Ishikawa (cell line): ENCODE data around the gene ST6GALNAC6.

ENCODE experiments used
- CEBPB ChIP-seq: IDR thresholded peaks from 2 replicates; pipeline ENCODE4 v1.6.1; 2012
- EGR1 ChIP-seq: IDR thresholded peaks from 2 replicates; pipeline ENCODE4 v1.6.1; 2012
- EP300 ChIP-seq: IDR thresholded peaks from 2 replicates; pipeline ENCODE4 v1.6.1; 2012; ENCODE audit warnings: borderline replicate concordance
- FOXM1 ChIP-seq: IDR thresholded peaks from 2 replicates; pipeline ENCODE4 v1.6.1; 2012; ENCODE audit warnings: low read depth, borderline replicate concordance
- RAD21 ChIP-seq: IDR thresholded peaks from 2 replicates; pipeline ENCODE4 v1.6.1; 2012; ENCODE audit warnings: low read depth
- TAF1 ChIP-seq: IDR thresholded peaks from 2 replicates; pipeline ENCODE4 v1.6.1; 2012; ENCODE audit warnings: low read depth, mild to moderate bottlenecking
- TCF12 ChIP-seq: IDR thresholded peaks from 2 replicates; pipeline ENCODE4 v1.6.1; 2012; ENCODE audit warnings: low read depth
- YY1 ChIP-seq: IDR thresholded peaks from 2 replicates; pipeline ENCODE4 v1.6.1; 2012; ENCODE audit warnings: low read depth
- TF ChIP-seq, protein P1 (sequence below): IDR thresholded peaks from 2 replicates; pipeline ENCODE4 v1.6.1; 2012; ENCODE audit warnings: low read depth, mild to moderate bottlenecking
- TF ChIP-seq, protein P2 (sequence below): IDR thresholded peaks from 2 replicates; pipeline ENCODE4 v1.6.1; 2012

DNA sequence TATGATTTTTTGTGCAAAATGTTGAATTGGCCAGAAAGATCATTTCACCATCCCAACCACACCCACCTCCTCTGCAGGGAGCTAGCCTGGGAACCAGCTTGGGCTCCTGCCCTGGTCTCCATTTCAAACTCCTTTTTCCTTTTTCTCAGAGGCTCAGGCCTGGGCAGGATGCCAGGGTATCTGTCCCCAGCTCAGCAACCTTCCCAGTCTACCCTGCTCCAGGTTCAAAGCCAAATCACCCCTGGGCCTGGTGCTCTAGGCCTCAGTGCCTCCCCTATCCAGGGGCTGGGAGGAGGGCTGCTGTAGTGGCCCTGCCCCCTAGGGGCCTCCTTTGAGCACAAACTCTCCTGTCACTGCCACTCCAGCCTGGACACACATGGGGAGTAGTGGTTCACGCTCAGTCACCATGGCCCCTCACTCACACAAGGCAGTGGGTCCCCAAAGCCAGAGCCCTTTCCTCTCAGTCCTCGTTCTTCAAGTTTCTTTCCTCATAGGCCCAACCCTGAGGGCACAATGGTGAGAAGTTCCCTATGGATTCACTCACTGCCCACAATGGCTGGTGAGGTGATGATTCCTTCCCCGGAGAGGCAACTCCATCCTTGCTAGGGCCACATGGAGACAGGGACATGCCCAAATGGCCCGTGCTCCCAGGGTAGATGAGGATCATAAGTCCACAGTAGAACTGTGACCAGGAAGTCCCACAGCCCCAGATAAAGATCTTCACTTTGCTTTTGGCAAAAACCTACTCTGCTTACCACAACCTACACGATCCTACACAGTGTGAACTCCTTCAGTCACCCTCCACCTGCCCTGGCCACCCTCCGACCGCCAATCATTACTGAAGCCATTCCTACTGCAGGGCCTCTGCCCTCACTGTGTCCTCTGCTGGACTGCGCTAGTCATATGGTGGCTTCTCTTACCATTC, 19.0 kb upstream of the ST6GALNAC6 start:
- TF ChIP-seq, protein P1, sequence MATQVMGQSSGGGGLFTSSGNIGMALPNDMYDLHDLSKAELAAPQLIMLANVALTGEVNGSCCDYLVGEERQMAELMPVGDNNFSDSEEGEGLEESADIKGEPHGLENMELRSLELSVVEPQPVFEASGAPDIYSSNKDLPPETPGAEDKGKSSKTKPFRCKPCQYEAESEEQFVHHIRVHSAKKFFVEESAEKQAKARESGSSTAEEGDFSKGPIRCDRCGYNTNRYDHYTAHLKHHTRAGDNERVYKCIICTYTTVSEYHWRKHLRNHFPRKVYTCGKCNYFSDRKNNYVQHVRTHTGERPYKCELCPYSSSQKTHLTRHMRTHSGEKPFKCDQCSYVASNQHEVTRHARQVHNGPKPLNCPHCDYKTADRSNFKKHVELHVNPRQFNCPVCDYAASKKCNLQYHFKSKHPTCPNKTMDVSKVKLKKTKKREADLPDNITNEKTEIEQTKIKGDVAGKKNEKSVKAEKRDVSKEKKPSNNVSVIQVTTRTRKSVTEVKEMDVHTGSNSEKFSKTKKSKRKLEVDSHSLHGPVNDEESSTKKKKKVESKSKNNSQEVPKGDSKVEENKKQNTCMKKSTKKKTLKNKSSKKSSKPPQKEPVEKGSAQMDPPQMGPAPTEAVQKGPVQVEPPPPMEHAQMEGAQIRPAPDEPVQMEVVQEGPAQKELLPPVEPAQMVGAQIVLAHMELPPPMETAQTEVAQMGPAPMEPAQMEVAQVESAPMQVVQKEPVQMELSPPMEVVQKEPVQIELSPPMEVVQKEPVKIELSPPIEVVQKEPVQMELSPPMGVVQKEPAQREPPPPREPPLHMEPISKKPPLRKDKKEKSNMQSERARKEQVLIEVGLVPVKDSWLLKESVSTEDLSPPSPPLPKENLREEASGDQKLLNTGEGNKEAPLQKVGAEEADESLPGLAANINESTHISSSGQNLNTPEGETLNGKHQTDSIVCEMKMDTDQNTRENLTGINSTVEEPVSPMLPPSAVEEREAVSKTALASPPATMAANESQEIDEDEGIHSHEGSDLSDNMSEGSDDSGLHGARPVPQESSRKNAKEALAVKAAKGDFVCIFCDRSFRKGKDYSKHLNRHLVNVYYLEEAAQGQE = no peak
- TF ChIP-seq TAF1 = no peak
- no peak for TF ChIP-seq EP300
- TF ChIP-seq, protein P2, sequence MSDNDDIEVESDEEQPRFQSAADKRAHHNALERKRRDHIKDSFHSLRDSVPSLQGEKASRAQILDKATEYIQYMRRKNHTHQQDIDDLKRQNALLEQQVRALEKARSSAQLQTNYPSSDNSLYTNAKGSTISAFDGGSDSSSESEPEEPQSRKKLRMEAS = no peak
- TF ChIP-seq CEBPB = no peak
- TF ChIP-seq FOXM1 = no peak
- TF ChIP-seq TCF12 = no peak
- TF ChIP-seq EGR1 = no peak
- no peak for TF ChIP-seq YY1
- no peak for TF ChIP-seq RAD21
